ENCODE data around the gene ACTL7A.
"Not testable (repeated sequence)": the region's sequence is repeated elsewhere in the genome, so short reads cannot be mapped to it uniquely, and the experiment has no call there.

ACTL7A gene

DNA sequence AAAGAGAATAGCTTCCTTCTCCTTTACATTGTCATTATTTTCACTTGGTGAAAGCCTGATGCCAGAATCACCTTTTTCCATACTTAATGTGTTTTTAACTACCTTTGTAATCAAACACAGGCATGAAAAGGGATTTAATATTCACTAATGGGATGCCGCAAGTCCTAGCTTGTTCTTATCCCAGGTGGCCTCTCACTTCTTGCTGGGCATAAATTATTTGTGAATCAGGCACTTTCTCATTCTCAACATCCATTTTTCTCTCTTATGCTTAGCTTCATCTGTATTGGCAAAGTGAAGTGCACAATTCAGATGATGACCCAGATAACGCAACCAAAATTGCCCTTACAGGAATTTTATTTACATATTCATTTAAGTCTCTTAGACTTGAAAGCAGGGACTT is 17.2 kb upstream of the ACTL7A start:
- TF ChIP-seq, protein P1, sequence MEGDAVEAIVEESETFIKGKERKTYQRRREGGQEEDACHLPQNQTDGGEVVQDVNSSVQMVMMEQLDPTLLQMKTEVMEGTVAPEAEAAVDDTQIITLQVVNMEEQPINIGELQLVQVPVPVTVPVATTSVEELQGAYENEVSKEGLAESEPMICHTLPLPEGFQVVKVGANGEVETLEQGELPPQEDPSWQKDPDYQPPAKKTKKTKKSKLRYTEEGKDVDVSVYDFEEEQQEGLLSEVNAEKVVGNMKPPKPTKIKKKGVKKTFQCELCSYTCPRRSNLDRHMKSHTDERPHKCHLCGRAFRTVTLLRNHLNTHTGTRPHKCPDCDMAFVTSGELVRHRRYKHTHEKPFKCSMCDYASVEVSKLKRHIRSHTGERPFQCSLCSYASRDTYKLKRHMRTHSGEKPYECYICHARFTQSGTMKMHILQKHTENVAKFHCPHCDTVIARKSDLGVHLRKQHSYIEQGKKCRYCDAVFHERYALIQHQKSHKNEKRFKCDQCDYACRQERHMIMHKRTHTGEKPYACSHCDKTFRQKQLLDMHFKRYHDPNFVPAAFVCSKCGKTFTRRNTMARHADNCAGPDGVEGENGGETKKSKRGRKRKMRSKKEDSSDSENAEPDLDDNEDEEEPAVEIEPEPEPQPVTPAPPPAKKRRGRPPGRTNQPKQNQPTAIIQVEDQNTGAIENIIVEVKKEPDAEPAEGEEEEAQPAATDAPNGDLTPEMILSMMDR (IDR thresholded peaks at IDR 0.05; ENCODE audit: unreplicated experiment in 3 of 3): no peak
- Mint-ChIP-seq H3K27me3 (ENCODE audit: low read depth) (peaks cover 4% of the 10 kb centered on the region), H3K27ac (peak overlapping the region in 1 of 3 experiments; percentile 19), H3K9me3 (no peaks in the 10 kb centered on the region), H3K4me3 (no peak overlapping the region), H3K4me1 (peaks cover 22% of the 10 kb centered on the region), H3K36me3 (ENCODE audit: low read depth) (no peaks in the 10 kb centered on the region)

DNA sequence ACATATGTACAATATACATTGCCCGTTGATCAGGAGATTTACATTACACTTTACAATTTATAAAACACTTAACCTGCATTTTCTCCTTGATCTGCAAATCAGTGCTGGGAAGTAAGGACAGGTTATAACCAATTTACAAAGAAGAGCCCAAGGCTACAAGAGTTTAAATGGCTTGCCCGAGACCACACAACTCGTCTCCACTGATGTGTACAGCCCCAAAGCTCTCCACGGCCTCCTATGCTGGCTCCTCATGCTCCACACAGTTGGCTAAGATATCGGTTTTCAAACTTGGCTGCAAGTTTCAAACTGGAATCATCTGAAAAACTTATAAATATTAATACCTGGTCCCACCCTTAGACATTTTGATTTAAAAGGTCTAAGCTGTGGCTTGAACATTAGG is 16.6 kb upstream of the ACTL7A start:
- H3K27me3 Mint-ChIP-seq (ENCODE audit: low read depth): peaks cover 4% of the 10 kb centered on the region
- no peaks in the 10 kb centered on the region for H3K9me3 Mint-ChIP-seq
- peaks cover 22% of the 10 kb centered on the region for H3K4me1 Mint-ChIP-seq
- H3K4me3 Mint-ChIP-seq: no peak overlapping the region
- peak overlapping the region in 1 of 3 experiments; percentile 19 for H3K27ac Mint-ChIP-seq
- no peaks in the 10 kb centered on the region for H3K36me3 Mint-ChIP-seq (ENCODE audit: low read depth)
- TF ChIP-seq, protein P1 (IDR thresholded peaks at IDR 0.05; ENCODE audit: unreplicated experiment in 3 of 3): no peak

DNA sequence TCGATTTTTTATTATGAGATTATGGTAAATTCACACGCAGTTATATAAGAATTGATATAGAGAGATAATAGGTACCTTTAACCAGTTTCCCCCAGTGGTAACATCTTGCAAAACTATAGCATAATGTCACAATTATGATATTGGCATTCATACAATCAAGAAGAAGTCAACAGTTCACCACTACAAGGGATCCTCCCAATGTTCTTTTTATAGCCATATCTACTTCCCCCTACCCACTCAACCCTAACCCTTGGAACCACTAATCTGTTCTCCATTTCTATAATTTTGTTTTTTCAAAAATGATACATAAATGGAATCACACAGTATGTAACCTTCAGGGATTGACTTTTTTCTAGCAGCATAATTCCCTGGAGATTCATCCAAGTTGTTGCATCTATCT is 16.1 kb upstream of the ACTL7A start:
- peaks cover 4% of the 10 kb centered on the region for H3K27me3 Mint-ChIP-seq (ENCODE audit: low read depth)
- TF ChIP-seq, protein P1 (IDR thresholded peaks at IDR 0.05; ENCODE audit: unreplicated experiment in 3 of 3): no peak
- no peak overlapping the region for H3K27ac Mint-ChIP-seq
- no peak overlapping the region for H3K4me3 Mint-ChIP-seq
- H3K4me1 Mint-ChIP-seq: peaks cover 22% of the 10 kb centered on the region
- H3K36me3 Mint-ChIP-seq (ENCODE audit: low read depth): no peaks in the 10 kb centered on the region
- H3K9me3 Mint-ChIP-seq: no peaks in the 10 kb centered on the region

DNA sequence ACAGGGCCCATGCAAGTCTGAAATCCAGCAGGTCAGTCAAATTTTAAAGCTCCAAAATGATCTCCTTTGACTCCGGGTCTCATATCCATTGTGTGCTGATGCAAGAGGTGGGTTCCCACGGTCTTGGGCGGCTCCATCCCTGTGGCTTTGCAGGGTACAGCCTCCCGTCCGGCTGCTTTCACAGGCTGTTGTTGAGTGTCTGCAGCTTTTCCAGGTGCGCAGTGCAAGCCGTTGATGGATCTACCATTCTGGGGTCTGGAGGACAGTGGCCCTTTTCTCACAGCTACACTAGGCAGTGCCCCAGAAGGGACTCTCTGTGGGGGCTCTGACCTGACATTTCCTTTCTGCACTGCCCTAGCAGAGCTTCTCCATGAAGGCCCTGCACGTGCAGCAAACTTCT is 13.8 kb upstream of the ACTL7A start:
- H3K27me3 Mint-ChIP-seq (ENCODE audit: low read depth); H3K9me3 Mint-ChIP-seq; H3K27ac Mint-ChIP-seq; H3K36me3 Mint-ChIP-seq (ENCODE audit: low read depth); H3K4me3 Mint-ChIP-seq: not testable (repeated sequence)
- peaks cover 19% of the 10 kb centered on the region for H3K4me1 Mint-ChIP-seq

DNA sequence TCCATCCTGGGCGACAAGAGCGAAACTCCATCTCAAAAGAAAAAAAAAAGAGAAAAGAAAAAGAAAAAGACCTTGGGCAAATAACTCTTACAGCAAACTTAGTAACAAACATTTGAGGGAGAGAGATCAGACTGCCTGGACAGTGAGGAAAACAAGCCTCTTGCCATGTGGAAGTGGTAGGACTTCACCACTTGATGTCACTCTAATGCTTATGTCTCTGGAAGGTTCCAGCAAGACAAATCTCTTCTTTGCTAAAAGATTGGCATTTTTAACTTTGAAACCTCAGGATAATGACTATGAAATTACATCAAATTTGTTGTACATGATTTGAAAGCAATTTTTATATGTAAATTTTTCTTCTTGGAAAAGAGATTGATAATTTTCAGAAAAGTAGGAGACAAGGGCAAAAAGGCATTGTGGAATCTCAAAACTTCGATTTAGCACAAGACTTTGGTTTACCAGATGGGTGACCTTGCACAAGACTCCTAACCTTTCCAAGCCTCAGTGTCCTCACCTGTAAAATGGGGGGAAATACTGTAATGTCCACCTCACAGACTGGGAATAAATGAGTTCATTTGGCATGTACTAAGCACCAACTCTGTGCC is 11.7 kb upstream of the ACTL7A start:
- Mint-ChIP-seq H3K36me3 (ENCODE audit: low read depth) (no peaks in the 10 kb centered on the region), H3K9me3 (no peaks in the 10 kb centered on the region), H3K27ac (no peak overlapping the region), H3K27me3 (ENCODE audit: low read depth) (peaks cover 4% of the 10 kb centered on the region), H3K4me1 (peaks cover 6% of the 10 kb centered on the region), H3K4me3 (no peak overlapping the region)
- TF ChIP-seq, protein P1 (IDR thresholded peaks at IDR 0.05; ENCODE audit: unreplicated experiment in 3 of 3): peak in 1 of 3 experiments; percentile 17

DNA sequence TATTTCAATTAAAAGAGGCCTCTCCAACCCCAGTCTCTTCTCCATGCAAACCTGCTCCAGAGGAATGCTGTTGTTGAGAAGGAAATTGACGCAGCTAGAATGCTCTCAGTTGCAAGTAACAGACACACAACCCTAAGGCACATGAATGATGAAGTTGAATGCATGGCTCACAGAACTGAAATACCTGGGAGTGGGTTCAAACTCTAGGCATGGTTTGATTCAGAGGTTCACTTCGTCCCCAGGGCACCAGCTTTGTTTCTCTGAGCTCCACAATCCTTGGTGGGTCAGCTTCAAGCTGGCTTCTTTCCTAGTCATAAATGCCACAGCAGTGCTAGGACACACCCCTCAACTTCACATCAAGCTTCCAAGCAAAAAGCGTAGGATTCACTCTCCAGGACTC is 10.9 kb upstream of the ACTL7A start:
- H3K4me1 Mint-ChIP-seq: no peaks in the 10 kb centered on the region
- H3K4me3 Mint-ChIP-seq: no peak overlapping the region
- TF ChIP-seq, protein P1 (IDR thresholded peaks at IDR 0.05; ENCODE audit: unreplicated experiment in 3 of 3): no peak
- H3K36me3 Mint-ChIP-seq (ENCODE audit: low read depth): no peaks in the 10 kb centered on the region
- peaks cover 4% of the 10 kb centered on the region for H3K27me3 Mint-ChIP-seq (ENCODE audit: low read depth)
- no peaks in the 10 kb centered on the region for H3K9me3 Mint-ChIP-seq
- no peak overlapping the region for H3K27ac Mint-ChIP-seq
